Activated CD4-positive, alpha-beta T cell treated with anti-CD3 and anti-CD28 coated beads, Interleukin-2, amount 50 U/mL, for 4 hours (primary cell): Measurements from ENCODE around the gene TAF8.

ENCODE experiments used
- DNase-seq, 2 experiments: peaks; one replicate each; pipeline ENCODE4 v3.0.0-alpha.2; 2020

Gene TAF8

GRCh38 chr6:42100029-42100901 is 49.9 kb downstream of the TAF8 start:
- DNase-seq: no peak

- no peak for DNase-seq
Observed at GRCh38 chr6:42101186-42101657, 50.9 kb downstream of the TAF8 start.

- DNase-seq: no peak
Observed at GRCh38 chr6:42103216-42103615, 52.9 kb downstream of the TAF8 start.

GRCh38 chr6:42103753-42104094 is 53.4 kb downstream of the TAF8 start:
- no peak for DNase-seq

- peak; percentile 59 to 64 for DNase-seq
Observed at GRCh38 chr6:42104095-42104803, 53.9 kb downstream of the TAF8 start.

- DNase-seq: no peak
Observed at GRCh38 chr6:42104804-42105125, 54.4 kb downstream of the TAF8 start.

GRCh38 chr6:42105156-42105648 is 54.9 kb downstream of the TAF8 start:
- DNase-seq: no peak

GRCh38 chr6:42105709-42106108 is 55.4 kb downstream of the TAF8 start:
- no peak for DNase-seq

GRCh38 chr6:42106112-42107023 is 56.0 kb downstream of the TAF8 start:
- DNase-seq: no peak

- DNase-seq: no peak
Observed at GRCh38 chr6:42108071-42108470, 57.7 kb downstream of the TAF8 start.

GRCh38 chr6:42110683-42111082 is 60.4 kb downstream of the TAF8 start:
- DNase-seq: no peak

GRCh38 chr6:42112351-42112750 is 62.0 kb downstream of the TAF8 start:
- DNase-seq: no peak

- DNase-seq: no peak
Observed at GRCh38 chr6:42113936-42114636, 63.8 kb downstream of the TAF8 start.

GRCh38 chr6:42117843-42118161 is 67.5 kb downstream of the TAF8 start:
- no peak for DNase-seq

- DNase-seq: no peak
Observed at GRCh38 chr6:42118162-42119001, 68.1 kb downstream of the TAF8 start.

- no peak for DNase-seq
Observed at GRCh38 chr6:42120895-42121865, 70.9 kb downstream of the TAF8 start.

- DNase-seq: no peak
Observed at GRCh38 chr6:42123379-42124103, 73.2 kb downstream of the TAF8 start.

- DNase-seq: no peak
Observed at GRCh38 chr6:42124223-42124836, 74.0 kb downstream of the TAF8 start.

GRCh38 chr6:42125231-42125630 is 74.9 kb downstream of the TAF8 start:
- no peak for DNase-seq
